Activated CD4-positive, alpha-beta T cell treated with anti-CD3 and anti-CD28 coated beads, Interleukin-2, amount 10 ng/mL, durations not matched to agents 24 days and 14 days (primary cell): ENCODE data around the gene SCN11A. TPM values are rescaled to one million over a fixed set of nuclear protein-coding genes. Genes with fewer than 3 reads are reported as not detected.

Source experiments
- DNase-seq: peaks from one replicate; pipeline ENCODE4 v3.0.0; 2022
- H3K27ac Mint-ChIP-seq: one replicate; pipeline ENCODE4 v1.8.0; 2022; ENCODE audit warnings: mild to moderate bottlenecking, mixed read lengths
- H3K27me3 Mint-ChIP-seq: one replicate; pipeline ENCODE4 v1.8.0; 2022; ENCODE audit warnings: mixed read lengths
- H3K36me3 Mint-ChIP-seq: one replicate; pipeline ENCODE4 v1.8.0; 2022; ENCODE audit warnings: low read depth, mild to moderate bottlenecking, mixed read lengths
- H3K4me1 Mint-ChIP-seq: one replicate; pipeline ENCODE4 v1.8.0; 2021; ENCODE audit warnings: mixed read lengths
- H3K4me3 Mint-ChIP-seq: one replicate; pipeline ENCODE4 v1.8.0; 2022; ENCODE audit warnings: mild to moderate bottlenecking, moderate library complexity, mixed read lengths
- H3K9me3 Mint-ChIP-seq: one replicate; pipeline ENCODE4 v1.8.0; 2021; ENCODE audit warnings: mixed read lengths
- intact Hi-C: fragments of 100-400 bp; cut with micrococcal nuclease; formaldehyde crosslinking; loops from one replicate; pipeline ENCODE4 v1.15.1; 2023
- total RNA-seq: library from RNA; stranded (reverse); gene quantifications from 2 replicates; pipeline ENCODE4 v1.2.3, GENCODE V29; 2022

Gene SCN11A
- total RNA-seq, 1 donor from 2014 or later = not detected

- no peak overlapping the region for H3K27ac Mint-ChIP-seq
- H3K4me1 Mint-ChIP-seq = no peaks in the 10 kb centered on the region
- no peak overlapping the region for H3K4me3 Mint-ChIP-seq
- intact Hi-C loops = no loop called here
- DNase-seq = no peak
- no peaks in the 10 kb centered on the region for H3K36me3 Mint-ChIP-seq
- H3K27me3 Mint-ChIP-seq = peaks cover 24% of the 10 kb centered on the region
- peaks cover 3% of the 10 kb centered on the region for H3K9me3 Mint-ChIP-seq
These were observed 40.5 kb downstream of the SCN11A start for GRCh38 chr3:39011191-39011736.

- intact Hi-C loops = loop anchor here (10.0 kb wide), 2 partner anchors 260 to 480 kb away; no protein-coding TSS in a partner anchor
- no peaks in the 10 kb centered on the region for H3K36me3 Mint-ChIP-seq
- peaks cover 31% of the 10 kb centered on the region for H3K27me3 Mint-ChIP-seq
- H3K4me3 Mint-ChIP-seq = no peak overlapping the region
- no peak for DNase-seq
- H3K27ac Mint-ChIP-seq = no peak overlapping the region
- peaks cover 3% of the 10 kb centered on the region for H3K9me3 Mint-ChIP-seq
- H3K4me1 Mint-ChIP-seq = no peaks in the 10 kb centered on the region
These were observed 46.4 kb downstream of the SCN11A start for GRCh38 chr3:39005295-39005694.

Other genes with a start within 250 kb of the SCN11A start
- gene SCN10A, start 235.7 kb downstream of the SCN11A start, total RNA-seq = not detected in 2 replicates
- gene WDR48, start 72 bp upstream of the SCN11A start, total RNA-seq = 35.4 and 40.5 TPM in 2 replicates
- gene GORASP1, start 55.7 kb upstream of the SCN11A start, total RNA-seq = 31.5 and 32.1 TPM in 2 replicates
- 0.54 and 0.89 TPM in 2 replicates for gene TTC21A, start 55.7 kb upstream of the SCN11A start, total RNA-seq
- gene CSRNP1, start 101.6 kb upstream of the SCN11A start, total RNA-seq = 40.5 and 43.1 TPM in 2 replicates
- 2.7 and 2.9 TPM in 2 replicates for gene XIRP1, start 140.7 kb upstream of the SCN11A start, total RNA-seq
- gene CX3CR1, start 228.1 kb upstream of the SCN11A start, total RNA-seq = 0.19 and 0.21 TPM in 2 replicates